Hematopoietic multipotent progenitor cell (in vitro differentiated cells): Measurements from ENCODE around the gene SCAPER. TPM values are rescaled to one million over a fixed set of nuclear protein-coding genes. Genes with fewer than 3 reads are reported as not detected.

Experiments used
- DNase-seq, 3 donors: peaks; one replicate each; pipeline ENCODE4 v3.0.0-alpha.2; 2011 to 2015; ENCODE audit warnings: low read depth in 2 of 3, low spot score in 2 of 3
- total RNA-seq: library from RNA; depleted of rRNA; stranded (reverse); fragments of >200 nt; gene quantifications from one replicate; pipeline ENCODE4 v1.2.3, GENCODE V29; 2012

Gene SCAPER, protein sequence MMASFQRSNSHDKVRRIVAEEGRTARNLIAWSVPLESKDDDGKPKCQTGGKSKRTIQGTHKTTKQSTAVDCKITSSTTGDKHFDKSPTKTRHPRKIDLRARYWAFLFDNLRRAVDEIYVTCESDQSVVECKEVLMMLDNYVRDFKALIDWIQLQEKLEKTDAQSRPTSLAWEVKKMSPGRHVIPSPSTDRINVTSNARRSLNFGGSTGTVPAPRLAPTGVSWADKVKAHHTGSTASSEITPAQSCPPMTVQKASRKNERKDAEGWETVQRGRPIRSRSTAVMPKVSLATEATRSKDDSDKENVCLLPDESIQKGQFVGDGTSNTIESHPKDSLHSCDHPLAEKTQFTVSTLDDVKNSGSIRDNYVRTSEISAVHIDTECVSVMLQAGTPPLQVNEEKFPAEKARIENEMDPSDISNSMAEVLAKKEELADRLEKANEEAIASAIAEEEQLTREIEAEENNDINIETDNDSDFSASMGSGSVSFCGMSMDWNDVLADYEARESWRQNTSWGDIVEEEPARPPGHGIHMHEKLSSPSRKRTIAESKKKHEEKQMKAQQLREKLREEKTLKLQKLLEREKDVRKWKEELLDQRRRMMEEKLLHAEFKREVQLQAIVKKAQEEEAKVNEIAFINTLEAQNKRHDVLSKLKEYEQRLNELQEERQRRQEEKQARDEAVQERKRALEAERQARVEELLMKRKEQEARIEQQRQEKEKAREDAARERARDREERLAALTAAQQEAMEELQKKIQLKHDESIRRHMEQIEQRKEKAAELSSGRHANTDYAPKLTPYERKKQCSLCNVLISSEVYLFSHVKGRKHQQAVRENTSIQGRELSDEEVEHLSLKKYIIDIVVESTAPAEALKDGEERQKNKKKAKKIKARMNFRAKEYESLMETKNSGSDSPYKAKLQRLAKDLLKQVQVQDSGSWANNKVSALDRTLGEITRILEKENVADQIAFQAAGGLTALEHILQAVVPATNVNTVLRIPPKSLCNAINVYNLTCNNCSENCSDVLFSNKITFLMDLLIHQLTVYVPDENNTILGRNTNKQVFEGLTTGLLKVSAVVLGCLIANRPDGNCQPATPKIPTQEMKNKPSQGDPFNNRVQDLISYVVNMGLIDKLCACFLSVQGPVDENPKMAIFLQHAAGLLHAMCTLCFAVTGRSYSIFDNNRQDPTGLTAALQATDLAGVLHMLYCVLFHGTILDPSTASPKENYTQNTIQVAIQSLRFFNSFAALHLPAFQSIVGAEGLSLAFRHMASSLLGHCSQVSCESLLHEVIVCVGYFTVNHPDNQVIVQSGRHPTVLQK (N-terminal part only)
- total RNA-seq, result 9.4 TPM

DNA sequence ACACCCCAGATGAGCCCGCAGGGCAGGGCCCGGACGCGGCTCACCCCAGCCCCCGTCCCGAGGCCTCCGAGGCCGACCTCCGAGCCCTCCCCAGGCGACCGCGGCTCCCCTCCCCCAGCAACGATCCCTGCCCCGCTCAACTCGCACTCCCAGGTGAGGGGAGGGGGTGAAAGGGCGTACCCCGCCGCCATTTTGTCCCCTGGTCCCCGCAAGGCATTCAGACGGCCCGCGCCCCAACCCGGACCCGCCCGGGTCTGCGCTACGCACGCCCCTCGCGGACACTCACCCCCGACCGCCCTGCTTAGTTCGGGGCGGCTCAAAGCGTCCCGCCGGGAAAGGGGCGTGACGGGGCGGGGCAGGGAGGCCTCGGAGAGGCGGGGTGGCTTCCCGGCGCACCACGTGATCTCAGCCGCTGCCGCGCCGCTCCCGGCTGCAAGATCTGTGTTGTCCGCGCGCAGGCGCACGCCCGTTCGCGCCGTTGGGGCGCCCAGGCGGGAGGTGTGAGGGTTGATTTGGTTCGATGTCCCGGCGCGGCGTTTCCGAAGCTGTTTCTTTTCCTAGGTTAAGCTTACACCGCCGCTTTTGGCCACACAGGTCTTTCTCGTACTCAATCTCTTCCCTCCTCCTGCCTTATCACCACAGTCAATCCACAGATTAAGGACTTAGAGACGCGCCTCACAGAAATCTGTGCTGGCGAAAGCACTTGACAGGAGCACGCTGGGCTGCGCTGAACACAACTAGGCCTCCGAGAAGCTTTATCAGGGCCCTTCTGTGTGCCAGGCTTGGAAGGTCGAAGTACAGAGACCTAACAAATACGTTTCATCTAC is at the start of gene SCAPER:
Gene SCAPER, minus strand, starts transcription at position 328 of the 827 bp plus-strand sequence. CDS start 21,523 bp downstream, outside the sequence.
- peak; percentile 73 to 90 (median 88) for DNase-seq

DNA sequence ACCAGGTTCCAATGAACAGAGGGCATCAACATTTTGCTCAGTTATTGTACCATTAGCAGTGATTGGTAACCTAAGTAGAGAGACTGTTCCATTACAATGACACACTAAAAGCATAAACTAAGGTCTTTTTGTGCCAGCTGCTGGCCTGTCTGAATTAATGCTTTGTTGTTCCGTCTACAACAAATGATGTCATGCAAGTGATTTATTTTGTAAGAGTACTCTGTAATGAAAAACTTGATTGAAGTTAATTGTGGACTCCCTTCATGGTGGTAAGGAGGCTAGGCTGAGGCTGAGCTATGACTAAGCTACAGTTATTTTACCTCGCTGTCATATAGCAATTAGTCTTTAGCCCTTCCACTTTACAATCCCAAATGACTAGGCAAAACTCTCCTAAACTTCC is 49.6 kb upstream of the SCAPER start:
- DNase-seq, result no peak

DNA sequence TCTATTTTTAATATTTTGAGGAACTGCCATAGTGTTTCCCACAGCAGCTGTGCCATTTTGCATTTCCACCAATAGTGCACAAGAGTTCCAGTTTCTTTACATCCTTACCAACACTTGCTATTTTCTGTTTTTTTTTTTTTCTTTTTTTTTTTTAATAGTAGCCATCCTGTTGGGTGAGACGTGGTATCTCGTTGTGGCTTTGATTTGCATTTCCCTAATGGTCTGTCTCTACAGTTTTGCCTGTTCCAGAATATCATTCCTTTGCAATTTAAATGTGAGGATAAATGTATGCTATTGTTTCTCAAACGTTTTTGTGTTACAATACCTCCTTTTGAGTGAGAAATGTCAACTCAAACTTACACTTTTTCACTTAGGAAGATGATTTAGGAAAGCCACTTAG is 48.8 kb upstream of the SCAPER start:
- DNase-seq, result no peak

DNA sequence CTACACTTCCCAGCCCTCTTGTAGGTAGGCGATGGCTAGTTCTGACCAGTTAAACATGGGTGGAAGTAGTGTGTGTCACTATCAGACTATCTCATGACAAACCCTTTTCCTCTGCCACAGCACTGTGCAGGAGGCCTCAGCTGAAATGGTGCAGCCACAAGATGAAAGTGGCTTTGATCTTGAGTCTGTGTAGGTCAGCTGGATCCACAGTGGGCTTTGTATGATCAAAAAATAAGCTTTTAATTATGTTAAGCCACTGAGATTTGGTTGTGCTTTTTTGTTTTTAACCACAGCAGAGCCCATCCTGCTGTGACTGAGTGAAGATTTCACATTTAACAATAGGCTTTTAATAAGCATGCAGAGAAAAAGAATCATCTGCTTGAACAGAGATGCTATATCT is 46.1 kb upstream of the SCAPER start:
- DNase-seq, result no peak

DNA sequence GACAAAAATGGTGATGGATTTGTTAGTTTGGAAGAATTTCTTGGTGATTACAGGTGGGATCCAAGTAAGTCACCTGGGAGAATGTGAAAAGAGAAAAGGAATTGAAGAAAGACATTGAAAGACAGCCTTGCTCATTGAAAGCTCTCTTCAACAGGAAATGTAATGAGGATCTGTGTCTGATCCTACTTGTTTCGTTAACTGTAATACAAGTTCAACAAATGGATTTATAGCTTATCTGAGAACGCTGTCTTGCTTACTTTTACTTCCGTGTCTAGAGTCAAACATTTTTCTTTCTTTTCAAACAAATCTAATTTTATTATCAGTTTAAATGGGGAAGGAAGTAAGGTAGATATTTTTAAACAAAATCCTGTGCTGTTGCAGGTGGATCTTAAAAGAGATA is 42.3 kb upstream of the SCAPER start:
- no peak for DNase-seq

DNA sequence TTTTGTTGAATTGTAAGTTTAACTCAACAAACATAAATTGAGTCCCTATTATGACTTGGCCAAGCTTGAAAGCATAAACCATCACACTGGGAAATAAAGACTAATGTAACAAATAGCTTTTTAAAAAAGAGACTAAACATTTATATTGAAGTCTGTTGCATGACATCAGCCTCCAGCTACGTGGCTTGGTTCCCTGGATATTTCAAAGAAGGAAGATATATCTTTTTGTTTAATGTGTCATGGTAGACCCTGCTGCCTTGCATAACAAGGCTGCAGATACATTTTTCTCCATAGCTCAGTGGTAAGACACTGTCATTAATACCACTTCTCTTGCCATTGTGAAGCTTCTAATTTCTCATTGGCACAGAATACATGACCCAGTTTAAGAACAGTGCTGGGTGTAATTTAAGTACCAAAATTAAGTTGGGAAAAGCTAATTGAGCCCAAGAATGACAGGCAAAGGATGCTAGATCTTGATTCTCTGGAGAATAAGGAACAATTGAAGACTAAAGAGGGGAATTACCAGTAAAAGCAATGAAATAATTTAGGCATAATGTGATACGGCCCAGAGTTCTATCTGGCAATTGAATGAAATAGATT is 40.5 kb upstream of the SCAPER start:
- no peak for DNase-seq

DNA sequence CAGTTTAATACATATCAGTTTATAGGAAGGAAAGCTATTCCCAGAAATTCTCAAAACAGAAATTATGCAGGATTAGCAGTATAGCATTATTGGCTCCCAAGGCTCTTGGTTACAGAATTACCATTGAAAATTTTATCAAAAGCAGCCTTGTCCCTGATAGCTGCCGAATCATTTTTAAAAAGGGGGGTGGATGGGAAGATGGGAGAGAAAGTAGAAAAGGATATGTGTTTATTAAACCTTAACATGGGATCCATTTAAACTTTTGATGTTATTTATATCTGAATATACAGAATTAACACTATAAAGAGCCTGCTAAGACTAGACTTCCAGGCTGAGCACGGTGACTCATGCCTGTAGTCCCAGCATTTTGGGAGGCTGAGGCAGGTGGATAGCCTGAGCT is 37.2 kb upstream of the SCAPER start:
- DNase-seq, result no peak

DNA sequence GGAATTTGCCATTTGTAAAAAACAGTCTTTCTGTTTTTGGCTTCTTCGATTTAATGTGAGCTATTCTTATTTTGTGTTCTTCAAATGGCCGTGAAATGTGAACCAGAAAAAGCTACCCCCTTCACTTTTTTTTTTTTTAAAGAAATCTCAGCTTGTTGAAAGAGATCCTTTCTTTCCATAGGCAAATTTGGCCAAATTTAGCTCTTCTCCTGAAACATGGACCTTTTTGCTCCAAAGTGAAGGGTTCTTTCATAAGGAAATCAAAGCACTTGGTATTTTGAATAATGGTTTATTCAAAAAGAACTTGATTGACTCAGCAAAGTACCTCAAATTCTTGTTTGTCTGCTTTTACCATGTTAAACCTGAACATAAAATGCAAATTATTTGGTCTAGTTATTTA is 36.5 kb upstream of the SCAPER start:
- DNase-seq, result no peak

DNA sequence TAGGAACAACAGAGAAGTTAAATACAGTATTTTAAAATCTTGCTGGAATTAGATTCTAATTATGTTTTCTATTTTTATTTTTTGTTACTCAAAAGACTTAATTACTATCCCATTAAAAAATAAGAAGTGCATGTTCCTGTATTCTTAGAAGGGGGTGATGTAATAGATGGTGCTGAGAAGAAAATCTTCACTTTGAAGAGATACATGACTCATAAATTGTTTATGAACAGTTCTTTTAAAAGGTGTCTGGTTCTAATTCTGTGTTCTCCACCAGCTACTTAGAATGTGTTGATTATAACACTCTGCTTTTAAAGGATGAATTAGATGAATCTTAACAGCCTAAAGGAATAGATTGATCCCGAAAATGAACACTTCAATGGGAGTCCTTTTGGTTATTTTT is 34.6 kb upstream of the SCAPER start:
- DNase-seq, result no peak

DNA sequence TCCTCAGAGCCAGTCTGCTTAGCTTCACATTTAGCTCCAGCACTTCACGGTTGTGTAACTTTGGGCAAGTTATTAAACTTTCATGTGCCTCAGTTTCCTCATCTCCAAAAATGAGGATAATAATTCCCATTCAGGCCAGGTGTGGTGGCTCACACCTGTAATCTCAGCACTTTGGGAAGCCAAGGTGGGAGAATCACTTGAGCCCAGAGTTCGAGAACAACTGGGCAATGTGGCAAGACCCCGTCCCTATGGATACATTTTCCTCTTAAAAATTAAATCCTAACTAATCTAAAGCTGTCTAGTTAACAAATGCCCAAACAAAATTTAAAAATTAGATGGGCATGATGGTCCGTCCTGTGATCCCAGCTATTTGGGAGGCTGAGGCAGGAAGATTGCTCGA is 33.6 kb upstream of the SCAPER start:
- DNase-seq, result no peak

DNA sequence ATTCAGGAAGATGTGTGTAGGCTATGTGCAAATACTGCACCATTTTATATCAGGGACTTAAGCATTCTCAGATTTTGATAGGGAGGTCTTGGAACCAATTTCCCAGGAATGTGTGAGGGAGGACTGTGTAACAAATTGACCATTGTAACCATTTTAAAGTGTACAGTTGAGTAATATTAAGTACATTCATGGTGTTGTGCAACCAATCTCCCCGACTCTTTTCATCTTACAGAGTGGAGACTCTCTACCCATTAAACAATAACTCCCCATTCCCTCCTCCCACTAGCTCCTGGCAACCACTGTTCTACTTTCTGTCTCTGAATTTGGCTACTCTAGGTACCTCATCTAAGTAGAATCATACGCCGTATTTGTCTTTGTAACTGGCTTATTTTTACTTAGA is 31.5 kb upstream of the SCAPER start:
- no peak for DNase-seq

DNA sequence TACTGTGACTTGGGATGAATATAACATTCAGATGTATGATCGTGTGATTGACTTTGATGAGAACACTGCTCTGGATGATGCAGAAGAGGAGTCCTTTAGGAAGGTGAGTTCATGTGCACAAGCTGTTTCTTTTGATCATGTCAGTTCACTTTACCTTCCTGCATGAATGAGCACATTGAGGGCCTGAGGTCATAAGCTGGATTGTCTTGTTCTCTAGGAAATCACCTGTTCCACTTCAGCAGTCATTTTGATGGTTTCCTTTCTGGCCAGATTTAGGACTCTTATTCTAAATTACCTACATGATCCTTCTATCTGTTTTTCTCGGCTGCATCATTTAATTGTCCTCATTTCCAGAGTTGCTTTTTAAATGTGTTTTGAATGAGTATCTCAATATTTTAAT is 30.5 kb upstream of the SCAPER start:
- no peak for DNase-seq

DNA sequence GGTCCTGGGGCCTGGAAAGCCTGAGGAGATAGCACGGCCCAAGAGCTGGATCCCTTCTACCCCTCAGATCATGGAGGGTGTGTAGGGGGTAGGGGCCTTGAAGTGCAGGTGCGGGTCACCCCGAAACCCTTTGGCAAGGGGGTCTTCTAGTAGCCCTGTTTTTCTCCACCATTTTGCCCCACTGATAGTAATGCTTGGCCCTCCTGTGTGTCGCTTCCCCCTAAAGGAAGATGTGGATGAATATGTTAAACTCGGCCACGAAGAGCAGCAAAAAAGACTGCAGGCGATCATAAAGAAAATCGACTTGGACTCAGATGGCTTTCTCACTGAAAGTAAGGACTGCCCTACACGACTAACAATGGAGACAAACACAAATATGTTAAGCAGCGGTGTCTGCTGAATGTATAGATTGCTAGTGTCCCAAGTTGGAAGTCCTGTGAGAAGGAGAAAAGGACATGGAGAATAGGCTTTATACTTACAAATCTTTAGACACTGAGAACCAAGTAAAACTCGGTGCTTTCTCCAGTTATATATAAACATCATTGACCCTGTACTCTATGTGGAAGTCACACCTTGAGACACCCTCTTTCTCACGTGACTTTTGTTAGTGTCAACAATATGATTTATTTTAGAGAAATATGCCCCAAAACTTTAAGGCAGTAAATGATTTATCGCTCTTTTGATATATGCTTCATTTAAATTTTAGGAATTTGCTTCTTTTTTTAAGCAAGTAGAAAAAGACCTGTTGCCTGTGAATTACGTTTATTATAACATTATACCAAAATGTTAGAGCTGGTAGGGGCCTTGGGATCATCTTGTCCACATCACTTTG is 27.2 kb upstream of the SCAPER start:
- peak in 1 of 3 donors; percentile 38 for DNase-seq

DNA sequence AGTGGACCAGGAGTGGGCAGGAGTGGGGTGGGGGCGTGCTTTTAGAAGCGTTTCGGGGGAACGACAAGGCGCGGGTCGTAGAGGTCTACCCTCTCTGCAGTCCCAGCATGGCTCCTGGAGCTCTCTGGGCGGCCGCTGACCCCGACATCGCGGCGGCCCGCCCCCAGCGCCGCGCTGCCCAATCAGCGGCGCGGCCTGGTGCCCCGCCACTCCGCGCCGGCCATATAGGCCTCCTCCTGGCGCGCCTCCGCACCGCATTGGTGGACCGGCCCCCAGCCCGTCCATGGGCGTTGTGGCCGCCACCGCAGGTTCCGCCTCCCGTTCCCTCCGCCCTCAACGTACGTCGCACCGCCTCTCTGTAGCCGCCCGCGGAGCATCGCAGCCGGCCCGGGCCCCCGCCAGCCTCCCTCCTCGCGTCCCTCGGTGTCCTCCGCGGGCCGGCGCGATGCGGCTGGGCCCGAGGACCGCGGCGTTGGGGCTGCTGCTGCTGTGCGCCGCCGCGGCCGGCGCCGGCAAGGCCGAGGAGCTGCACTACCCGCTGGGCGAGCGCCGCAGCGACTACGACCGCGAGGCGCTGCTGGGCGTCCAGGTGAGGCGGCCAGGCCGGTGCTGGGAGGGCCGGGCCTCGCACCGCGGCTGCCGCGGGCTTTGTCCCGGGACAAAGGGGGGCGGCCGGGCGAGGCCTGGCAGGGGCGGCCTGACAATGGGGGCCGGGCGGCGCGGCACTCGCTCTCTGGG is 26.4 kb upstream of the SCAPER start, which contains the start of gene RCN2:
Gene RCN2, plus strand, starts transcription at position 353 of the 738 bp plus-strand sequence. Its CDS starts 93 bp downstream, at position 446.
- DNase-seq, result peak; percentile 84 to 95 (median 94)

DNA sequence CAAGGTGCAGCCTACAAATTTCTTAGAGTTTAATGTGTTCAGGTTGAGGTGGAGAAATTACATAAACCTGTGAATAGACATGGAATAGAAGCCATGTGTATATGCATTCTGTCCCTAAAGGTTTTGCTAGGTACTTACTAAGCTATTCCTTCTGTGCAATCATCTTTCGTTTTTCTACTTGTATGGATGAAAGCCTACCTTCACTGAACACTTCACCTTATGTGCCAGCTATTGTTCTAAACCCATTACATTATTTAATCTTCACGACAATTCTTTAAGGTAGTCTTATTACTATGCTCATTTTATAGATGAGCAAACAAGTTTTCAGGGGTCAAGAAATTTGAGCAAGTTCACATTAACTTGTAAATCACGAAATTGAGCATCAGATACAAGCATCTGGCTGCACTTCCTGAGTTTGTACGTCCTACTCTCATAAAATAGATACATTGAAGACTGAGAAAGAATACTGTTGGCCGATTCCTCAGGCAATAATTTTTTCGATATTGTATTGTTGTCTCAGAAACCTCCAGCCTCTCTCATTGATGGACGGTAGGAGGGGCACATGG is 25.8 kb upstream of the SCAPER start:
- DNase-seq, result peak in 1 of 3 donors; percentile 12

DNA sequence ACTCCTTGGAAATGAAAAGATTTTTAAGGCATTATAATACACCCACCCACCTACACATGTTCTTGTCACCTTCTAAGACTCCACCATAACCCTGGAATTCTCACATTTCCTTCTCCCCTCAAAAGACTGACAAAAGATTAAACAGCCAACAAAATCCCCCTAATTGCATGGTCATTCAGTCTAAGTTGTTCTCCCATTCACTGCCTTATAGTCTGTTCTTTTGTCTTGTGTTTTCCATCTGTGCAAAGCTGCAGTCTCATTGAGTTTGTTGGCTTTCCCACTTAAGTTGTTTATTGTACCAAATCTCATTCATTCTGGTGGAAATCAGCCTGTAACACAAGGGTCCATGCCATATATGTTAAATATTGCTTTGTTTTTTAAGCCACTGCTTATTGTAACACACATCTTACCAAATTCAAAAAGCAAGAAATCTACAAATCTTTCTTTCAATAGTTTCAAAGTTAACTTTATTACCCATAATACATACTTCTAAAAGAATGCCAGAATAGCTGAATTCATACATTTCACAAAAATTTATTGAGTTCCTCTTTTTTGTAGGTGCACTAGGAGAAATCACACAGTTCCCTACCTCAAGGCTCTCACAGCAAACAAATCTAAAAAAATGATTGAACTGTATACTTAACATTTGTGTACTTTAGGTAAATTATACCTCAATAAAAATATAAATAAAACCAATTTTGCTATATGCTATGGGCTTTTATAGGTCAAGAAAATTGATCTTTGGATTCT is 24.0 kb upstream of the SCAPER start:
- DNase-seq, result no peak

DNA sequence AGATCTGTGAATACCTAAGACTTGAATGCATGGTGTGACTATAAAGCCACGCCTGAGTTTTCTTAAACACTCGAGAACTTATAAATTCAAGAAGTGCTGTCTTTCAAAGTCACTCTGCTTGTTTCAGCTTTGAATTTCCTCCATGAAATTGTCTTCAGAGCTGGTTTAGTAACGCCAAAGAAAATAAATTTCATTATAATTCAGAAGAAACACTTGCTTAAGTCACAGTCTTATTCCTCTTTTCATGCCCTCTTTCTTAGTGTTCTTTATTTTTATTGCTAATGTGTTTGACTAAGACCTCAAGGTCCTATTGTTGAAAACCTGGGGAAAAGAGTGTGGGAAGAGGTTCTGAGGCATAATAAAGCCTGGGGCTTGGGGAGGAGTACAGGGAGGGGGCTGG is 23.1 kb upstream of the SCAPER start:
- no peak for DNase-seq
